ENCODE data around the gene RBM26. TPM values are rescaled to one million over a fixed set of nuclear protein-coding genes. Genes with fewer than 3 reads are reported as not detected.
"Not testable (repeated sequence)": the region's sequence is repeated elsewhere in the genome, so short reads cannot be mapped to it uniquely, and the experiment has no call there.

RBM26 gene
- polyA plus RNA-seq, 12 donors, result 43.9 to 174 (median 62.2) TPM

DNA sequence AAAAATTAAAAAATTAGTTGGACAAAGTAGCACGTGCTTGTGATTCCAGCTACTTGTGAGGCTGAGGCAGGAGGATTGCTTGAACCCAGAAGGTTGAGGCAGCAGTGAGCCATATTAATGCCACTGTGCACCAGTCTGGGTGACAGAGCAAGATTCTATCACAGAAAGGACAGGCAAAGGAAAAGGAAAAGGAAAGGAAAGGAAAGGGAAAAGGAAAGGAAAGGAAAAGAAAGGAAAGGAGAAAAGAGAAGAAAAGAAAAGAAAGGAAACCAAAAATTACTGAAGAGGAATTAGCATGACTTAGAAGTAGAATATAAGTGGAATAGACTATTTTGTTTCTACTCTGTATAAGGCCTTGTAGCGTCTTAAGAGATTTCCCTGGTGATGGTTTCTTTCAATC lies 122.3 kb downstream of the RBM26 start:
- no peak for DNase-seq

DNA sequence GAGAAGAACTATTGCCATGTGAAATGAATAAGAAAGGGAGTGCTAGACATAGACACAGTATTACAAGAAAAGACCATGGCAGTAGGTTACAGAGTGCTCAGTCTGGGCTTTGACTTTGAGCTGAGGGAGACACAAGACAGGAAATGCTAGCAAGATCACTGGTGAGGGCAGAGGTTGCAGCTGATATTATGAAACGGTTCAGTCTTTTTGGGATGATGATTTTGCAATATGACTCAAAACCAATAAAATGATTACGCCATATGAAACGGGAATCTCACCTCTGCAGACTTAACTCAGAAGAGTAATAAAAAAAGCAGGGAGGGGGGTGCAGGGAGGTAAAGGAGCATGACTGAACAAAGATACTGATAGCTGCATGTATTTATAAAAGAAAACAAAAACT lies 123.1 kb downstream of the RBM26 start:
- no peak for DNase-seq

DNA sequence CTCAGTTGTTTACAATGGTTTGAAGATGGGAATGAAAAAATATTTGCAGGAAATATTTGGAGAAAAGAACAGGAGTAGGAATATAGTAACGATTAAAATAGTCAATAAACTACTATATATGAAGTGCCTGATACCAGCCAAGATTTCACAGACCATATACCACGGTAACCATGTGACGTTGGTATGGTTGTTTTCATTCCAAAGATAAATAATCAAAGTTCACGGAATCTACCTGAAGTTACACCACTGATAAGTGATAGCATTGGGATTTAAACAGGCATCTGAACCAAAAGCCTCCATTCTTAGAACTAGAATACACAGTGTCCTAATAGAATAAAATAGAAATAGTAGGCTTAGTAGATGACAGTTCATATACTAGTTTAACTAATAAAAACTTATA lies 123.5 kb downstream of the RBM26 start:
- no peak for DNase-seq

DNA sequence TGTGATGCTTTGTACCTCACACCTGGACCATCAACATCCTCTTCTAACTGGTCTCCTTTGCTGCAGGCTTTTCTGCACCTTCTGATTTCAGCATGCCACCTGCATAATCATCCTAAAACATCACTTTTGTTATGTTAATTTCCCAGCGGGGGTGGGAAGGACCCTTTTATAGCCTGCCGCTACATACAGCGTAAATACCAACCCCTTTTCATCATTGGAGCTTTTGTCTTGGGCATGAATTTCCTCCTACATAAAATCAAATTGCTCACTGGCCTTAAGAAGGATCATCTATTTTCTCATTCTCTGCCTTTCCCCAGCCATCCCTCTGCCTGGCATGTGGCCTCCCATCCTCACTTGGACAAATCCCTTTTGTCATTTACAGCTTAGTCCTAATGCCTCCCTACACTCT lies 124.7 kb downstream of the RBM26 start:
- DNase-seq, result no peak

DNA sequence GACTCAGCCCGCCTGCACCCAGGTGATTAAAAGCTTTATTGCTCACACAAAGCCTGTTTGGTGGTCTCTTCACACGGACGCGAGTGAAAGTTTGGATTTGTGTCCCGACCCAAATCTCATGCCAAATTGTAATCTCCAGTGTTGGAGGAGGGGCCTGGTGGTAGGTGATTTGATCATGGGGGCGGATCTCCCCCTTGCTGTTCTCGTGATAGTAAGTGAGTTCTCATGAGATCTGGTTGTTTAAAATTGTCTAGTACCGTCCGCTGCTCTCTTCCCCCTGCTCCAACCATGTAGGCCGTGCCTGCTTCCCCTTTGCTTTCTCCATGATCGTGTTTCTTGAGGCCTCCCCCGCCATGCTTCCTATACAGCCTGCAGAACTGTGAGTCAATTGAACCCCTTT lies 126.3 kb downstream of the RBM26 start:
- not testable (repeated sequence) for DNase-seq

DNA sequence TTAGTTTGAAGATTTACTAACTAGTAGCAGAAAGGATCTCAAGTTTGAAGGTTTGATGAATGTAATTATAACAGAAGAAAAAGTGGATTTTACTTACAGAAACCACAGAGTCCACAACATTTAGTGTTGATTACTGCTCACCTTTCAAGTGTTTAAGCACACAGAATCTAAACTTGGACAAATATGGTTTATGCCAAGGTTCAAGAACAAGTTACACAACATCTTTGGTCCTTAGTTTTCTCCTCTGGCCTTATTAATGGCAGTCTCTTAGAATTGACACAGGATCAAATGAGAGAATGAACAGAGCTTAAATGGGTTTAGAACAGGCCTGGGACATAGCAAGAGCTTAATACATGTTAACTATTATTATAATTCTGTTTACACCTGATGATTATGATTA lies 133.0 kb downstream of the RBM26 start:
- DNase-seq, result no peak

DNA sequence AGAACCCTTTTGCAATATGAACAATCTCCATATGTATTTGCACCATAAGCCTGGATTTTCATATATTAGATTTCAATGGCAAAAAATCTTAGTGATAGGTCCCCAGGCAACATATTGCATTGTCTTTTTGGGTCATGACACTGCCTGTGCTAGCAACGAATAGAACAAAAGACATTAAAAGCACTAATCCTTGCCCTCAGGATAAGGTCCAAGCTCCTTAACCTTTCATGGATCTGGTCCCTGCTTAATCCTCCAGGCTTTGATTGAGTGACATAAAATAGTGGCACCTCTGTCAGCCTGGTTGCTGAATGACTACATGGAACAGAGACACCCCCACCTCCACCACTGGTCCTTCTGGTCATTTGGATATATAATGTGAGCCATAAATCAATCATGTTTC lies 134.4 kb downstream of the RBM26 start:
- no peak for DNase-seq

DNA sequence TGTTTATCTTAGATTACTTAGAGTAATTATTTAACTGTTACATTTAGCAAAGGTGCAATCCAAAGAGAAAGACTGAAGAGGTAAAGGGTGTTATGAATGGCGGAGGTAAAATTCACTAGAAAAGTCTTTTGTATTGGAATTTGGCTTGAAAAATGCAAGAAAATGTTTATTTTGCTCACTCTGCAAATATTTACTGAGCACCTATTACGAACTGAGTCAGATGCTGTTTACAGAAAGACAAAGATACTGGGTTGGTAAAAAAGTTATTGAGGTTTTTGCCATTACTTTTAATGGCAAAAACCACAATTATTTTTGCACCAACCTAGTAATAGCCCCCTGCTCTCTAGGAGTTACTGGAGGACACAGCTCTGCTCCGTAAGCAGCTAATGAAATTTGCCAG lies 135.2 kb downstream of the RBM26 start:
- DNase-seq, result no peak

Other genes with a start within 250 kb of the RBM26 start
- 10 to 100 TPM in 11 of 12 donors, not detected in 1; 27.5 to 51.6 (median 32.2) TPM for gene NDFIP2, start 74.9 kb upstream of the RBM26 start, polyA plus RNA-seq (ENCODE audit: insufficient read length in 12 of 12)

Data from muscle of arm (tissue), 12 donors.